ENCODE measurements around the gene SEMA5A.

Gene SEMA5A

DNA sequence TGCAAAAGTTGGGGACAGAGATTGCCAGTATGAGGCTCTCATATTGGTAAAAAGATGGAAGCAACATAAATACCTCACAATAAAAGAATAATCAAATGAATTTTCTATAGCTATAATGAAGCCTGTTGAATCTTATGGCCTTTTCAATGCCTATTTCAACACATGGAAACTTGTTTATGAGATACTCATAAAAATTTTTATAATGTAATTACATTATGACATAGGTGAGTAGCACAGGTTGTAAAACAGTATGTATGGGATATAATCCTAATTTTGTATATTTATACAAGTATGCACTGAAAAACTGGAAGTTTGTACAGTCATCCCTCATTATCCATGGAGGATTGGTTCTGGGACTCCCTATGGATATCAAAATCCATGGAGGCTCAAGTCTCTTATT is 21.2 kb upstream of the SEMA5A start:
- H3K27me3 ChIP-seq (ENCODE audit: control insufficient read depth in 1 of 2, insufficient read depth in 2 of 2, low read length in 2 of 2): no peaks in the 10 kb centered on the region
- H3K9me3 ChIP-seq (ENCODE audit: control insufficient read depth in 1 of 2, low read length in 2 of 2): no peaks in the 10 kb centered on the region
- H3K4me3 ChIP-seq (ENCODE audit: low read depth in 1 of 2, low read length in 2 of 2): no peak overlapping the region
- no peaks in the 10 kb centered on the region for H3K4me1 ChIP-seq (ENCODE audit: control insufficient read depth in 1 of 2, insufficient read depth in 2 of 2, low read length in 2 of 2)
- no peak overlapping the region for H3K9ac ChIP-seq (ENCODE audit: low read depth in 1 of 2, low read length in 2 of 2)
- H3K27ac ChIP-seq (ENCODE audit: low read depth, low read length): no peak overlapping the region
- no peaks in the 10 kb centered on the region for H3K36me3 ChIP-seq (ENCODE audit: control insufficient read depth in 1 of 2, insufficient read depth in 2 of 2, low read length in 2 of 2)

DNA sequence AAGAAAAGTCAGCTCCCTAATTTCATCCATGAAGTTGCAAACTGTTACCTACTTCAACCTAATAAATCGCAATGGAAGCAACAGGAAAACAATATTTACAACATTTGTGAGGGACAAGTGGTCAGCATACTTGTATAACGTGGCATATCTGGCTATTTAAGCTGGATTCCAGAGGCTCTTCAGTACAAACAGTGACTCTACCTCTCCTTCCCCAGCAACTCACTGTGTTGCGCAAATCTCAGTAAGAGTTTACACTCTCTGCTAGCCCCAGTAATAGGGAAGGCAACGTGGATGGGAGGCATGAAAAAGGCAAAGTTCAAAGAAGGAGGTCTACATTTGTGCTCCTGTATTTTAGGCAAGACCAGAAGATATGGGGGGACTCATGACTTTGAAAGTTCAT is 18.9 kb upstream of the SEMA5A start:
- H3K36me3 ChIP-seq (ENCODE audit: control insufficient read depth in 1 of 2, insufficient read depth in 2 of 2, low read length in 2 of 2): no peaks in the 10 kb centered on the region
- no peaks in the 10 kb centered on the region for H3K9me3 ChIP-seq (ENCODE audit: control insufficient read depth in 1 of 2, low read length in 2 of 2)
- no peak overlapping the region for H3K4me3 ChIP-seq (ENCODE audit: low read depth in 1 of 2, low read length in 2 of 2)
- H3K27ac ChIP-seq (ENCODE audit: low read depth, low read length): no peak overlapping the region
- no peak overlapping the region for H3K9ac ChIP-seq (ENCODE audit: low read depth in 1 of 2, low read length in 2 of 2)
- no peaks in the 10 kb centered on the region for H3K27me3 ChIP-seq (ENCODE audit: control insufficient read depth in 1 of 2, insufficient read depth in 2 of 2, low read length in 2 of 2)
- no peaks in the 10 kb centered on the region for H3K4me1 ChIP-seq (ENCODE audit: control insufficient read depth in 1 of 2, insufficient read depth in 2 of 2, low read length in 2 of 2)

- Histone ChIP-seq H3K9ac (ENCODE audit: low read depth in 1 of 2, low read length in 2 of 2) (no peak overlapping the region), H3K4me1 (ENCODE audit: control insufficient read depth in 1 of 2, insufficient read depth in 2 of 2, low read length in 2 of 2) (peaks cover 11 to 19% of the 10 kb centered on the region in 2 donors), H3K27me3 (ENCODE audit: control insufficient read depth in 1 of 2, insufficient read depth in 2 of 2, low read length in 2 of 2) (no peaks in the 10 kb centered on the region), H3K9me3 (ENCODE audit: control insufficient read depth in 1 of 2, low read length in 2 of 2) (no peaks in the 10 kb centered on the region), H3K27ac (ENCODE audit: low read depth, low read length) (no peak overlapping the region), H3K4me3 (ENCODE audit: low read depth in 1 of 2, low read length in 2 of 2) (no peak overlapping the region), H3K36me3 (ENCODE audit: control insufficient read depth in 1 of 2, insufficient read depth in 2 of 2, low read length in 2 of 2) (no peaks in the 10 kb centered on the region)
These were observed 16.3 kb upstream of the SEMA5A start for GRCh38 chr5:9562141-9562540.

- no peak overlapping the region for H3K4me3 ChIP-seq (ENCODE audit: low read depth in 1 of 2, low read length in 2 of 2)
- no peak overlapping the region for H3K9ac ChIP-seq (ENCODE audit: low read depth in 1 of 2, low read length in 2 of 2)
- H3K36me3 ChIP-seq (ENCODE audit: control insufficient read depth in 1 of 2, insufficient read depth in 2 of 2, low read length in 2 of 2): no peaks in the 10 kb centered on the region
- H3K27me3 ChIP-seq (ENCODE audit: control insufficient read depth in 1 of 2, insufficient read depth in 2 of 2, low read length in 2 of 2): no peaks in the 10 kb centered on the region
- peaks cover 11 to 35% of the 10 kb centered on the region in 2 donors for H3K4me1 ChIP-seq (ENCODE audit: control insufficient read depth in 1 of 2, insufficient read depth in 2 of 2, low read length in 2 of 2)
- H3K27ac ChIP-seq (ENCODE audit: low read depth, low read length): no peak overlapping the region
- H3K9me3 ChIP-seq (ENCODE audit: control insufficient read depth in 1 of 2, low read length in 2 of 2): no peaks in the 10 kb centered on the region
These were observed 14.1 kb upstream of the SEMA5A start for GRCh38 chr5:9559965-9560364.

DNA sequence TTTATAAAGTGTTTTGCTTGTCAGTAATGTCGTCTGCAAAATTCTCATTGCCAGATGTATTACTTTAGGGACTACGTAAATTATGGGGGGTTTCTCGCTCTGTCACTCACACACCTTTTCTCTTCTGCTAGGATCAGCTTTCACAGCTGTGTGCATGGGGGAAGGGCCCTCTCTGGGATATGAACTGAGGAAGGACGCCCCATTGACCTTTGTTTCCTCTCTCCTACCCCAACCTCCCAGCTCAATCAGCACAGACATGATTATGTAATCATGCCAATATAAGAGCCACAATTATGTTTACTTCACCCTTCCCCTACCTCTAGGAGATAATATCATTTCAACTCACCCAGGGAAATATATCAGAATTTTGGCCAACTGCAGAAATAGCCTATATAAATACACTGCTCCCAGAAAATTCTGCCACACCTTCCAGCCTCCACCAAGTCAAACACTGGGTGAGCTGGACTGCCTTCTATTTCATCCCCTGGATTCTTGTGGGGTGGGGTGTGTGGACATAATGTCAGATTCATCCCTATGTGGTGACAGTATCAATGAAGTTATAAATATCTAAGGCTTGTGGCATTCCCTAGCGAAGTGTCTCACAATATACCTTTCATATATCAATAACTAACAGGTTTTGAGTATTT is 12.6 kb upstream of the SEMA5A start:
- Histone ChIP-seq H3K4me1 (ENCODE audit: control insufficient read depth in 1 of 2, insufficient read depth in 2 of 2, low read length in 2 of 2) (peaks cover 17 to 46% of the 10 kb centered on the region in 2 donors), H3K36me3 (ENCODE audit: control insufficient read depth in 1 of 2, insufficient read depth in 2 of 2, low read length in 2 of 2) (no peaks in the 10 kb centered on the region), H3K9me3 (ENCODE audit: control insufficient read depth in 1 of 2, low read length in 2 of 2) (no peaks in the 10 kb centered on the region), H3K27me3 (ENCODE audit: control insufficient read depth in 1 of 2, insufficient read depth in 2 of 2, low read length in 2 of 2) (no peaks in the 10 kb centered on the region), H3K4me3 (ENCODE audit: low read depth in 1 of 2, low read length in 2 of 2) (peak overlapping the region in 1 of 2 donors; percentile 5), H3K27ac (ENCODE audit: low read depth, low read length) (no peak overlapping the region), H3K9ac (ENCODE audit: low read depth in 1 of 2, low read length in 2 of 2) (no peak overlapping the region)

- no peak overlapping the region for H3K4me3 ChIP-seq (ENCODE audit: low read depth in 1 of 2, low read length in 2 of 2)
- no peak overlapping the region for H3K27ac ChIP-seq (ENCODE audit: low read depth, low read length)
- no peaks in the 10 kb centered on the region for H3K36me3 ChIP-seq (ENCODE audit: control insufficient read depth in 1 of 2, insufficient read depth in 2 of 2, low read length in 2 of 2)
- no peaks in the 10 kb centered on the region for H3K27me3 ChIP-seq (ENCODE audit: control insufficient read depth in 1 of 2, insufficient read depth in 2 of 2, low read length in 2 of 2)
- no peak overlapping the region for H3K9ac ChIP-seq (ENCODE audit: low read depth in 1 of 2, low read length in 2 of 2)
- peaks cover 21 to 52% of the 10 kb centered on the region in 2 donors for H3K4me1 ChIP-seq (ENCODE audit: control insufficient read depth in 1 of 2, insufficient read depth in 2 of 2, low read length in 2 of 2)
- H3K9me3 ChIP-seq (ENCODE audit: control insufficient read depth in 1 of 2, low read length in 2 of 2): no peaks in the 10 kb centered on the region
These were observed 11.8 kb upstream of the SEMA5A start for GRCh38 chr5:9557696-9558095.

DNA sequence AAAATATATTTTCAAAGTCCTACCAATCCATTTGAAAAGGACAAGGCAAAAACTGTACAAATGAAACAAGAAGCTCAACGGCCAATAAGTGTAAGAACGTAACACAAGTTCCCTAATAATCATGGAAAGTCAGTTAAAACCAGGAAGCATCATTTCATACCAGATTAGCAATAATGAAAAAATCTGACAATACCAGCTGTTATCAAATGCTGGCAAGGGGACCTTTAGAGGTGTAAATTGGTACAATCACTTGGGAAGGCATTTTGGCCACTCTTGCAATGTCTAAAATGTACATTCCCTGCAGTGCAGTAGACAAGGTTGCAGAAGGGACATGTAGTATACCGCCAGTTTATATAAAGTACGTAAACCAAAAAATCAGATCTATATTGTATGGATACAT is 10.1 kb upstream of the SEMA5A start:
- no peaks in the 10 kb centered on the region for H3K9me3 ChIP-seq (ENCODE audit: control insufficient read depth in 1 of 2, low read length in 2 of 2)

DNA sequence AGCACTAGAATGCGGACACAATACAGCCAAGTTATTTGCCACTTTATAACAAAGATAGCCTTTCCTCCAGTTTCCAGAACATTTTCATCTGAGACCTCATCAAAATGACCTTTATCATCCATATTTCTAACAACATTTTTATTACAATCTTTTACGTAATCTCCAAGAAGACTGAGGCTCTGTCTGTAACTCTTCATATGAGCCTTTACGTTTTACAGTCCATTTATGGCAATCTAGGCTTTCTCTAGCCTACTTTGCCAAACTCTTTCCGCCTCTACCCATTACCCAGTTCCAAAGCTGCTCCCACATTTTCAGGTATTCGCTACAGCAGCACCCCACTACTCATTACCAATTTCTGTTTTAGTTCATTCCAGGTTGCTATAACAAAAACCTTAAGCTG is 8.2 kb upstream of the SEMA5A start:
- H3K9me3 ChIP-seq (ENCODE audit: control insufficient read depth in 1 of 2, low read length in 2 of 2): no peaks in the 10 kb centered on the region
- no peak overlapping the region for H3K4me3 ChIP-seq (ENCODE audit: low read depth in 1 of 2, low read length in 2 of 2)
- peak overlapping the region; percentile 5 for H3K27ac ChIP-seq (ENCODE audit: low read depth, low read length)
- H3K9ac ChIP-seq (ENCODE audit: low read depth in 1 of 2, low read length in 2 of 2): no peak overlapping the region
- peaks cover 20 to 55% of the 10 kb centered on the region in 2 donors for H3K4me1 ChIP-seq (ENCODE audit: control insufficient read depth in 1 of 2, insufficient read depth in 2 of 2, low read length in 2 of 2)
- no peaks in the 10 kb centered on the region for H3K27me3 ChIP-seq (ENCODE audit: control insufficient read depth in 1 of 2, insufficient read depth in 2 of 2, low read length in 2 of 2)
- H3K36me3 ChIP-seq (ENCODE audit: control insufficient read depth in 1 of 2, insufficient read depth in 2 of 2, low read length in 2 of 2): peaks cover 15 to 25% of the 10 kb centered on the region in 2 donors

More for the DNA sequence above, 10.1 kb upstream of the SEMA5A start:
- peaks cover 2 to 10% of the 10 kb centered on the region in 2 donors for H3K36me3 ChIP-seq (ENCODE audit: control insufficient read depth in 1 of 2, insufficient read depth in 2 of 2, low read length in 2 of 2)
- H3K4me1 ChIP-seq (ENCODE audit: control insufficient read depth in 1 of 2, insufficient read depth in 2 of 2, low read length in 2 of 2): peaks cover 21 to 55% of the 10 kb centered on the region in 2 donors
- H3K27ac ChIP-seq (ENCODE audit: low read depth, low read length): no peak overlapping the region
- H3K9ac ChIP-seq (ENCODE audit: low read depth in 1 of 2, low read length in 2 of 2): no peak overlapping the region
- no peak overlapping the region for H3K4me3 ChIP-seq (ENCODE audit: low read depth in 1 of 2, low read length in 2 of 2)
- no peaks in the 10 kb centered on the region for H3K27me3 ChIP-seq (ENCODE audit: control insufficient read depth in 1 of 2, insufficient read depth in 2 of 2, low read length in 2 of 2)

DNA sequence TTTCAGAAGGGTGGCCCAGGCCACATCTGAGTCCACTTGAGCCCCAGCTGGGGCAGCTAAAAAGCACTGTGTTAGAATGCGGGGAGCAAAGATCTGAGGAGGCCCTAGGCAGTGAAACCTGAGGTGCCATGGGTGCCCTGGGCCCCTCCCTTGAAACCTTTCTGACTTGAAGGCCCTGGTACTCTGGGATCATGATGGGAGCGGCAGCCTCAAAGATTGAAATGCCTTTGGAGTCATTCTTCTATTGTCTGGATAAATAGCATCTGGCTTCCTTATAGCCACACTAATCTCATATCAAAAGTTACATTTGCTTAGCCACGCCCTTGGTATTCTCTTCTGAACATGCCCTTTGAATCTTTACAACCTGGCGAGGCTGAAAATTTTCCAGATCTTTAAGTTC is 7.7 kb upstream of the SEMA5A start:
- Histone ChIP-seq H3K27me3 (ENCODE audit: control insufficient read depth in 1 of 2, insufficient read depth in 2 of 2, low read length in 2 of 2) (no peaks in the 10 kb centered on the region), H3K4me3 (ENCODE audit: low read depth in 1 of 2, low read length in 2 of 2) (no peak overlapping the region), H3K9ac (ENCODE audit: low read depth in 1 of 2, low read length in 2 of 2) (peak overlapping the region in 1 of 2 donors; percentile 24), H3K27ac (ENCODE audit: low read depth, low read length) (peak overlapping the region; percentile 65), H3K4me1 (ENCODE audit: control insufficient read depth in 1 of 2, insufficient read depth in 2 of 2, low read length in 2 of 2) (peaks cover 15 to 51% of the 10 kb centered on the region in 2 donors), H3K36me3 (ENCODE audit: control insufficient read depth in 1 of 2, insufficient read depth in 2 of 2, low read length in 2 of 2) (peaks cover 15 to 29% of the 10 kb centered on the region in 2 donors), H3K9me3 (ENCODE audit: control insufficient read depth in 1 of 2, low read length in 2 of 2) (no peaks in the 10 kb centered on the region)

DNA sequence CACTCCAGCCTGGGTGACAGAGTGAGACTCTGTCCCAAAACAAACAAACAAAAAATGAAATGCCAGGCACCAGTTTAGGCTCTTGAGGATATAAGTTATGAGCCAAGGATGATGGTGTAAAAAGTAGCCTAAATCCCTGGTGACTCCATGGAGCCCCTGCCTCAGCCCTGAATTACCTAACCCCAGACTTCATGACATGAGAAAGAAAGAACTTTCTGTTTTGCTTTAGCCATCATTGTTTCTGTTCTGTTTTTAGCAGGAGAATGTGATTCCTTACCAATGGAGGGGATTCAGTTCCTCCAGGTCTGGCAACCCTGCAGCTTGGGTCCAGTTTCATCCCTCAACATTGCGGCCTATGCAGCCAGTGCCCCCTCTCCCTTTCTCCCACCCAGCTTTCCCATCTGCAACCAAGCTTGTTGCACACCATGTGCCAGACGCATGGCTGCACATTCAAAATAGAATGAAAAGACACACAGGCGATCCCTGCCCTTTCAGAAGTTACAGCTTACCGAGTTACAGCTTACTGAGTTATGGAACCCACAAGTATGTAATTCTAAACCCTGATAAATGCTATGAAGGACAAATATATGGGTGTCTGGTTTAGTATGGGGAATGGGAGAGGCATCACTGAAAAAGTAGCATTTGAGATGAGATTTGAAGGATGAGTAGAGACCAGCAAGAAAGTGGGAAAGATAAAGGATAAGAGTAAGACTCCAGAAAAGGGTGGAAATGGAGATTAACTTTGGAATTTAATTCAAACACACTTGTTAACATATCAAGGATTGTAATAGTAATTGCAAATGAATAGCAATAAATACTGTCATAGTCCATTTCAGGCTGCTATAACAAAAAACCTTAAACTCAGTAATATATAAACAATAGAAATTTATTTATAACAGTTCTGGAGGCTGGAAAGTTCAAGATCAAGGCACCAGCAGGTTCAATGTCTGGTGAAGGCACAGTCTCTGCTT is 6.0 kb upstream of the SEMA5A start:
- H3K27ac ChIP-seq (ENCODE audit: low read depth, low read length): no peak overlapping the region
- no peaks in the 10 kb centered on the region for H3K27me3 ChIP-seq (ENCODE audit: control insufficient read depth in 1 of 2, insufficient read depth in 2 of 2, low read length in 2 of 2)

More for the DNA sequence above, 6.0 kb upstream of the SEMA5A start:
- peaks cover 15 to 29% of the 10 kb centered on the region in 2 donors for H3K36me3 ChIP-seq (ENCODE audit: control insufficient read depth in 1 of 2, insufficient read depth in 2 of 2, low read length in 2 of 2)
- no peaks in the 10 kb centered on the region for H3K9me3 ChIP-seq (ENCODE audit: control insufficient read depth in 1 of 2, low read length in 2 of 2)
- H3K4me3 ChIP-seq (ENCODE audit: low read depth in 1 of 2, low read length in 2 of 2): no peak overlapping the region
- H3K9ac ChIP-seq (ENCODE audit: low read depth in 1 of 2, low read length in 2 of 2): no peak overlapping the region
- H3K4me1 ChIP-seq (ENCODE audit: control insufficient read depth in 1 of 2, insufficient read depth in 2 of 2, low read length in 2 of 2): peaks cover 10 to 34% of the 10 kb centered on the region in 2 donors
